ENCODE measurements around the gene NR2F2. TPM values are rescaled to one million over a fixed set of nuclear protein-coding genes. Genes with fewer than 3 reads are reported as not detected.

NR2F2 gene
- total and polyA plus RNA-seq, 2 donors (not counting 1 experiment from before 2014, with no cell fraction given) = not detected

DNA sequence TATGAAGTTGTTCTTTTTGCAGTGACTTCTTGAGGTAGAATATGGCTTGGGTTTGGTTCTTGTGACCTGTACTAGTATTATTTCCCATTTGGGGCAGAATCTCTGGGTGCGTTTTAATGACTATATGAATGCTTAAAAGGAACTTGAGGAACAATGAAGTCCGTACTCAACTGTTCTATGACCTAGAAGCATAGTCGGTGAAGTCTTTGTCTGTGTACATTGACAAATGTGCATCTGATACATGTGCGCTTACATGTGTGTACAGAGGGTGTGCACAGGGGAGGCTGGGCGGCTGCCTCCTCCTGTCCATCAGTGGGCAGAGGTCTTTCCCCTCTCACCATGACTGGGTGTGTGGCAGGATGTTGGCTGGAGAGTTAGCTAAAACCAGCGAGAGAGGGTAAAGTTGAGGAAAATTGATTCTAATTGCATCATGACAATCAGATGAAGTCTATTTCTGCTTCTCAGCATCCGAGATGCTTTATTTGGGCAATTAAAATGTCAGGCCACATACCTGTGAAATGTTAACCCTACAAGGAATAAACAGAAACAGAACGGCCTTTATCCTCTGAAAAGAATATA, 1.0 kb upstream of the NR2F2 start:
- ChIA-PET POLR2A (no interaction called here), CTCF (no interaction called here)
- WGBS (ENCODE audit: insufficient coverage) = 30% methylated on average over 5 of the region's 8 CpGs
- ATAC-seq (ENCODE audit: low read depth) = no peak
- no peaks in the 10 kb centered on the region for H3K9me3 Mint-ChIP-seq (ENCODE audit: insufficient read depth)
- H3K4me1 ChIP-seq (ENCODE audit: control insufficient read depth in 2 of 2, insufficient read depth in 2 of 2, low read length in 2 of 2) = peaks cover 4 to 9% of the 10 kb centered on the region in 2 donors
- H3K27me3 ChIP-seq (replicated peaks in 1 of 4; ENCODE audit: control extremely low read depth in 1 of 4, control insufficient read depth in 3 of 4, insufficient read depth in 4 of 4, low read length in 3 of 4) = peaks cover 2 to 64% (median 39%) of the 10 kb centered on the region in 4 experiments
- H3K9me3 ChIP-seq (ENCODE audit: control extremely low read depth in 1 of 3, control insufficient read depth in 2 of 3, insufficient read depth in 1 of 3, low read length in 2 of 3) = peaks cover 0 to 40% (median 0%) of the 10 kb centered on the region in 3 donors
- no peak overlapping the region for H3K4me2 ChIP-seq (replicated peaks; ENCODE audit: low read depth, low read length, poor library complexity, severe bottlenecking)
- no peaks in the 10 kb centered on the region for H3K79me2 ChIP-seq (ENCODE audit: control insufficient read depth, insufficient read depth, low read length)
- TF ChIP-seq EZH2 (IDR thresholded peaks at IDR 0.05; ENCODE audit: borderline replicate concordance, insufficient read depth, low read depth, low read length, poor library complexity, severe bottlenecking) = no peak
- TF ChIP-seq, protein P1, sequence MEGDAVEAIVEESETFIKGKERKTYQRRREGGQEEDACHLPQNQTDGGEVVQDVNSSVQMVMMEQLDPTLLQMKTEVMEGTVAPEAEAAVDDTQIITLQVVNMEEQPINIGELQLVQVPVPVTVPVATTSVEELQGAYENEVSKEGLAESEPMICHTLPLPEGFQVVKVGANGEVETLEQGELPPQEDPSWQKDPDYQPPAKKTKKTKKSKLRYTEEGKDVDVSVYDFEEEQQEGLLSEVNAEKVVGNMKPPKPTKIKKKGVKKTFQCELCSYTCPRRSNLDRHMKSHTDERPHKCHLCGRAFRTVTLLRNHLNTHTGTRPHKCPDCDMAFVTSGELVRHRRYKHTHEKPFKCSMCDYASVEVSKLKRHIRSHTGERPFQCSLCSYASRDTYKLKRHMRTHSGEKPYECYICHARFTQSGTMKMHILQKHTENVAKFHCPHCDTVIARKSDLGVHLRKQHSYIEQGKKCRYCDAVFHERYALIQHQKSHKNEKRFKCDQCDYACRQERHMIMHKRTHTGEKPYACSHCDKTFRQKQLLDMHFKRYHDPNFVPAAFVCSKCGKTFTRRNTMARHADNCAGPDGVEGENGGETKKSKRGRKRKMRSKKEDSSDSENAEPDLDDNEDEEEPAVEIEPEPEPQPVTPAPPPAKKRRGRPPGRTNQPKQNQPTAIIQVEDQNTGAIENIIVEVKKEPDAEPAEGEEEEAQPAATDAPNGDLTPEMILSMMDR (IDR thresholded peaks at IDR 0.05) = no peak
- H3K4me1 Mint-ChIP-seq = peaks cover 19% of the 10 kb centered on the region
- no peak for DNase-seq
- H4K20me1 ChIP-seq (ENCODE audit: control insufficient read depth, insufficient read depth, low read length, poor library complexity, severe bottlenecking) = no peaks in the 10 kb centered on the region
- intact Hi-C loops (cut with micrococcal nuclease) = no loop called here
- no peak overlapping the region for H3K4me3 ChIP-seq (ENCODE audit: control extremely low read depth in 1 of 5, extremely low read depth in 1 of 5, insufficient read depth in 1 of 5, low read depth in 2 of 5, low read length in 4 of 5)
- H3K27ac Mint-ChIP-seq = no peak overlapping the region
- peak overlapping the region; percentile 38 for H3K4me3 Mint-ChIP-seq
- H3K9ac ChIP-seq (ENCODE audit: low read length) = no peak overlapping the region
- H3K27ac ChIP-seq (ENCODE audit: low read length in 2 of 2) = no peak overlapping the region
- H3K36me3 ChIP-seq (replicated peaks in 1 of 2; ENCODE audit: control extremely low read depth in 1 of 2, control insufficient read depth in 1 of 2, extremely low read depth in 1 of 2, insufficient read depth in 2 of 2, low read length in 1 of 2) = no peaks in the 10 kb centered on the region
- H3K27me3 Mint-ChIP-seq = peaks cover 67% of the 10 kb centered on the region
- no peak overlapping the region for H2AFZ ChIP-seq (ENCODE audit: insufficient read depth, low read depth, low read length, poor library complexity, severe bottlenecking)

DNA sequence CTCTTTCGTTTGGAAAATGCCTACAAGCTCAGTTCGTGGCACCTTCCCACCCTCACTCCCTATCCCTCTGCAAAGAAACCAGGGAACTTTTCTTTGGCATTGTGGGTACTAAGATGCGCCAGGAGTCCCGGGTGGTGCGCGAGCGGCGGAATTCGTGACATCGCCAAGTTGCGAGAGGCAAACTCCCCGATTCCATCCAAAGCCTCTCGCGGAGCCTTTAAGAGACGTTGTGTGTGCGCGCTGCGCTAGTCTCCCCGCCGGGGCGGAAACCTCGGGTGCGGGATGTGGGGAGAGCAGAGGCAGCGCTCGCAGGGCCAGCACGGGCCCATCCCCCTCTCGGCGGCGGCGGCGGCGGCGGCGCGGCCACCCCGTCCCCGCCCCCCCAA, 443 bp upstream of the NR2F2 start:
- ChIA-PET CTCF (no interaction called here), POLR2A (no interaction called here)
- intact Hi-C loops (cut with micrococcal nuclease) = no loop called here
- H3K4me2 ChIP-seq (replicated peaks; ENCODE audit: low read depth, low read length, poor library complexity, severe bottlenecking) = peak overlapping the region; percentile 23
- H3K27me3 ChIP-seq (replicated peaks in 1 of 4; ENCODE audit: control extremely low read depth in 1 of 4, control insufficient read depth in 3 of 4, insufficient read depth in 4 of 4, low read length in 3 of 4) = peaks cover 2 to 67% (median 37%) of the 10 kb centered on the region in 4 experiments
- H3K27ac Mint-ChIP-seq = no peak overlapping the region
- H3K4me3 Mint-ChIP-seq = peak overlapping the region; percentile 34
- H3K4me1 ChIP-seq (ENCODE audit: control insufficient read depth in 2 of 2, insufficient read depth in 2 of 2, low read length in 2 of 2) = peaks cover 4 to 9% of the 10 kb centered on the region in 2 donors
- H4K20me1 ChIP-seq (ENCODE audit: control insufficient read depth, insufficient read depth, low read length, poor library complexity, severe bottlenecking) = no peaks in the 10 kb centered on the region
- H3K4me1 Mint-ChIP-seq = peaks cover 19% of the 10 kb centered on the region
- no peak overlapping the region for H3K9ac ChIP-seq (ENCODE audit: low read length)
- H3K9me3 Mint-ChIP-seq (ENCODE audit: insufficient read depth) = no peaks in the 10 kb centered on the region
- ATAC-seq (ENCODE audit: low read depth) = no peak
- H3K79me2 ChIP-seq (ENCODE audit: control insufficient read depth, insufficient read depth, low read length) = no peaks in the 10 kb centered on the region
- no peak for TF ChIP-seq EZH2 (IDR thresholded peaks at IDR 0.05; ENCODE audit: borderline replicate concordance, insufficient read depth, low read depth, low read length, poor library complexity, severe bottlenecking)
- TF ChIP-seq, protein P1 (IDR thresholded peaks at IDR 0.05) = no peak
- peak overlapping the region in 1 of 5 experiments; percentile 18 for H3K4me3 ChIP-seq (ENCODE audit: control extremely low read depth in 1 of 5, extremely low read depth in 1 of 5, insufficient read depth in 1 of 5, low read depth in 2 of 5, low read length in 4 of 5)
- peaks cover 0 to 42% (median 0%) of the 10 kb centered on the region in 3 donors for H3K9me3 ChIP-seq (ENCODE audit: control extremely low read depth in 1 of 3, control insufficient read depth in 2 of 3, insufficient read depth in 1 of 3, low read length in 2 of 3)
- WGBS (ENCODE audit: insufficient coverage) = 5% methylated on average over 33 of the region's 37 CpGs
- no peaks in the 10 kb centered on the region for H3K36me3 ChIP-seq (replicated peaks in 1 of 2; ENCODE audit: control extremely low read depth in 1 of 2, control insufficient read depth in 1 of 2, extremely low read depth in 1 of 2, insufficient read depth in 2 of 2, low read length in 1 of 2)
- H2AFZ ChIP-seq (ENCODE audit: insufficient read depth, low read depth, low read length, poor library complexity, severe bottlenecking) = no peak overlapping the region
- no peak overlapping the region for H3K27ac ChIP-seq (ENCODE audit: low read length in 2 of 2)
- peaks cover 65% of the 10 kb centered on the region for H3K27me3 Mint-ChIP-seq
- no peak for DNase-seq
